A172 (cell line): Measurements from ENCODE around the gene LOXHD1. TPM values are rescaled to one million over a fixed set of nuclear protein-coding genes. Genes with fewer than 3 reads are reported as not detected.

Source experiments
- DNase-seq: peaks from one replicate; pipeline ENCODE4 v3.0.0-alpha.2; 2015; ENCODE audit warnings: low spot score
- total RNA-seq: library from RNA; depleted of rRNA; stranded (reverse); fragments of >200 nt; shearing (Covaris generic); gene quantifications from 2 replicates; pipeline ENCODE4 v1.2.3, GENCODE V29; 2014

LOXHD1 gene
- total RNA-seq, 1 experiment from 2014 or later = not detected

GRCh38 chr18:46477425-46478011, 179.5 kb downstream of the LOXHD1 start:
- DNase-seq = no peak

GRCh38 chr18:46475390-46475752, 181.6 kb downstream of the LOXHD1 start:
- no peak for DNase-seq

- DNase-seq = no peak
These were observed 182.3 kb downstream of the LOXHD1 start for GRCh38 chr18:46474487-46475389.

GRCh38 chr18:46471809-46472498, 185.1 kb downstream of the LOXHD1 start:
- no peak for DNase-seq

- no peak for DNase-seq
These were observed 186.3 kb downstream of the LOXHD1 start for GRCh38 chr18:46470714-46471113.

- DNase-seq = no peak
These were observed 187.7 kb downstream of the LOXHD1 start for GRCh38 chr18:46469186-46469915.

- no peak for DNase-seq
These were observed 188.4 kb downstream of the LOXHD1 start for GRCh38 chr18:46468426-46469180.

- DNase-seq = no peak
These were observed 190.5 kb downstream of the LOXHD1 start for GRCh38 chr18:46466234-46467160.

GRCh38 chr18:46464926-46465655, 191.9 kb downstream of the LOXHD1 start:
- DNase-seq = no peak

GRCh38 chr18:46462523-46462922, 194.5 kb downstream of the LOXHD1 start:
- DNase-seq = no peak

- no peak for DNase-seq
These were observed 195.0 kb downstream of the LOXHD1 start for GRCh38 chr18:46461993-46462392.

GRCh38 chr18:46460754-46461153, 196.3 kb downstream of the LOXHD1 start:
- DNase-seq = no peak

- DNase-seq = no peak
These were observed 197.1 kb downstream of the LOXHD1 start for GRCh38 chr18:46459789-46460455.

GRCh38 chr18:46458472-46458871, 198.5 kb downstream of the LOXHD1 start:
- DNase-seq = no peak

- DNase-seq = no peak
These were observed 200.3 kb downstream of the LOXHD1 start for GRCh38 chr18:46456691-46457090.

- peak; percentile 3 for DNase-seq
These were observed 204.2 kb downstream of the LOXHD1 start for GRCh38 chr18:46452820-46453219.

GRCh38 chr18:46449499-46449898, 207.5 kb downstream of the LOXHD1 start:
- no peak for DNase-seq

- no peak for DNase-seq
These were observed 208.0 kb downstream of the LOXHD1 start for GRCh38 chr18:46449033-46449432.

GRCh38 chr18:46448347-46448746, 208.7 kb downstream of the LOXHD1 start:
- no peak for DNase-seq
